Occipital lobe (tissue), 2 donors: ENCODE data around the gene SLC36A3. TPM values are rescaled to one million over a fixed set of nuclear protein-coding genes. Genes with fewer than 3 reads are reported as not detected.
"Not testable (repeated sequence)": the region's sequence is repeated elsewhere in the genome, so short reads cannot be mapped to it uniquely, and the experiment has no call there.

ENCODE experiments used
- DNase-seq: peaks from one replicate; lab custom pipeline; 2025; lab: John Stamatoyannopoulos, UW
- total RNA-seq: library from RNA; depleted of rRNA; stranded (reverse); fragments of >200 nt; gene quantifications from one replicate; pipeline ENCODE4 v1.2.3, GENCODE V29; 2014

SLC36A3 gene
- total RNA-seq, 1 donor from 2014 or later, result not detected

- no peak for DNase-seq
These were observed 64.2 kb downstream of the SLC36A3 start for GRCh38 chr5:151239237-151239861.

- DNase-seq, result no peak
These were observed 65.2 kb downstream of the SLC36A3 start for GRCh38 chr5:151238303-151238741.

- DNase-seq, result no peak
These were observed 65.9 kb downstream of the SLC36A3 start for GRCh38 chr5:151237685-151238084.

GRCh38 chr5:151236888-151237287 is 66.7 kb downstream of the SLC36A3 start:
- no peak for DNase-seq

- DNase-seq, result not testable (repeated sequence)
These were observed 68.4 kb downstream of the SLC36A3 start for GRCh38 chr5:151235239-151235571.

GRCh38 chr5:151234476-151235238 is 68.9 kb downstream of the SLC36A3 start:
- no peak for DNase-seq

- DNase-seq, result no peak
These were observed 69.9 kb downstream of the SLC36A3 start for GRCh38 chr5:151233616-151234085.

GRCh38 chr5:151231359-151231758 is 72.2 kb downstream of the SLC36A3 start:
- DNase-seq, result no peak

- DNase-seq, result no peak
These were observed 73.4 kb downstream of the SLC36A3 start for GRCh38 chr5:151230048-151230680.

- DNase-seq, result no peak
These were observed 74.6 kb downstream of the SLC36A3 start for GRCh38 chr5:151228986-151229385.

- no peak for DNase-seq
These were observed 75.6 kb downstream of the SLC36A3 start for GRCh38 chr5:151227918-151228447.

Other genes with a start within 250 kb of the SLC36A3 start
- gene TNIP1, start 222.7 kb downstream of the SLC36A3 start, total RNA-seq, result 18.1 TPM
- 74.7 TPM for gene ANXA6, start 146.0 kb downstream of the SLC36A3 start, total RNA-seq
- gene CCDC69, start 79.7 kb downstream of the SLC36A3 start, total RNA-seq, result 0.78 TPM
- 12.6 TPM for gene GM2A, start 50.6 kb downstream of the SLC36A3 start, total RNA-seq
- not detected for gene SLC36A2, start 43.8 kb upstream of the SLC36A3 start, total RNA-seq
- gene SLC36A1, start 143.8 kb upstream of the SLC36A3 start, total RNA-seq, result 26.0 TPM